CD4-positive, alpha-beta T cell treated with Interleukin-4 for 4 hours (primary cell): ENCODE results near the gene PDE8B.

Source experiments
- DNase-seq: peaks from one replicate; pipeline ENCODE4 v3.0.0-alpha.2; 2020

Gene PDE8B

GRCh38 chr5:77326986-77327734 is 116.7 kb downstream of the PDE8B start:
- DNase-seq, result no peak

GRCh38 chr5:77328930-77329647 is 118.6 kb downstream of the PDE8B start:
- DNase-seq, result no peak

- DNase-seq, result no peak
Measured at GRCh38 chr5:77329664-77330430, 119.4 kb downstream of the PDE8B start.

GRCh38 chr5:77333036-77333435 is 122.6 kb downstream of the PDE8B start:
- no peak for DNase-seq

GRCh38 chr5:77333451-77334123 is 123.1 kb downstream of the PDE8B start:
- no peak for DNase-seq

GRCh38 chr5:77337246-77337645 is 126.8 kb downstream of the PDE8B start:
- no peak for DNase-seq

- DNase-seq, result no peak
Measured at GRCh38 chr5:77337686-77338085, 127.2 kb downstream of the PDE8B start.

- no peak for DNase-seq
Measured at GRCh38 chr5:77339337-77339890, 128.9 kb downstream of the PDE8B start.

GRCh38 chr5:77343165-77343564 is 132.7 kb downstream of the PDE8B start:
- no peak for DNase-seq

GRCh38 chr5:77347435-77348098 is 137.1 kb downstream of the PDE8B start:
- no peak for DNase-seq

- no peak for DNase-seq
Measured at GRCh38 chr5:77353251-77353650, 142.8 kb downstream of the PDE8B start.

- no peak for DNase-seq
Measured at GRCh38 chr5:77354454-77354853, 144.0 kb downstream of the PDE8B start.

GRCh38 chr5:77355080-77355479 is 144.6 kb downstream of the PDE8B start:
- DNase-seq, result no peak

GRCh38 chr5:77355751-77356150 is 145.3 kb downstream of the PDE8B start:
- no peak for DNase-seq

- DNase-seq, result no peak
Measured at GRCh38 chr5:77356740-77357139, 146.3 kb downstream of the PDE8B start.

- DNase-seq, result no peak
Measured at GRCh38 chr5:77358255-77359205, 148.1 kb downstream of the PDE8B start.

- DNase-seq, result no peak
Measured at GRCh38 chr5:77359231-77359630, 148.8 kb downstream of the PDE8B start.

GRCh38 chr5:77360381-77360780 is 149.9 kb downstream of the PDE8B start:
- DNase-seq, result no peak

GRCh38 chr5:77360973-77361372 is 150.5 kb downstream of the PDE8B start:
- DNase-seq, result no peak

- DNase-seq, result no peak
Measured at GRCh38 chr5:77366717-77367500, 156.4 kb downstream of the PDE8B start.
